HEK293T (cell line): ENCODE data around the gene NIFK.
"Not testable (repeated sequence)": the region's sequence is repeated elsewhere in the genome, so short reads cannot be mapped to it uniquely, and the experiment has no call there.

Experiments used
- CTCF ChIA-PET: fragments of 350-600 bp; formaldehyde crosslinking; extraction: SDS; loops from one replicate; lab custom pipeline; 2021; ENCODE audit warnings: antibody characterized with exemption, inconsistent platforms; lab: Yijun Ruan, JAX
- POLR2A ChIA-PET: fragments of 350-600 bp; formaldehyde crosslinking; extraction: SDS; loops from one replicate; lab custom pipeline; 2020; ENCODE audit warnings: antibody characterized with exemption, inconsistent platforms; lab: Yijun Ruan, JAX
- DNase-seq: peaks from one replicate; pipeline ENCODE4 v3.0.0; 2012; ENCODE audit warnings: mixed read lengths; ENCODE audit errors: extremely low spot score
- ARNT ChIP-seq: fragments of 450-650 bp; IDR thresholded peaks from 2 replicates; pipeline ENCODE4 v1.6.1; 2017; ENCODE audit warnings: mild to moderate bottlenecking
- BHLHE40 ChIP-seq: fragments of 450-650 bp; IDR thresholded peaks from 2 replicates; pipeline ENCODE4 v1.6.1; 2016; ENCODE audit warnings: mild to moderate bottlenecking, moderate library complexity, borderline replicate concordance
- CTBP1 ChIP-seq: fragments of 450-650 bp; IDR thresholded peaks from 2 replicates; pipeline ENCODE4 v1.6.1; 2016; ENCODE audit warnings: borderline replicate concordance
- ELF4 ChIP-seq: fragments of 450-650 bp; IDR thresholded peaks from 2 replicates; pipeline ENCODE4 v1.6.1; 2017; ENCODE audit warnings: antibody characterized with exemption
- FOXA1 ChIP-seq: fragments of 450-650 bp; IDR thresholded peaks from 2 replicates; pipeline ENCODE4 v1.6.1; 2016; ENCODE audit warnings: mild to moderate bottlenecking
- FOXK2 ChIP-seq: fragments of 450-650 bp; IDR thresholded peaks from 2 replicates; pipeline ENCODE4 v1.6.1; 2016; ENCODE audit warnings: mild to moderate bottlenecking
- FOXM1 ChIP-seq: fragments of 450-650 bp; IDR thresholded peaks from 2 replicates; pipeline ENCODE4 v1.6.1; 2017; ENCODE audit warnings: mild to moderate bottlenecking, borderline replicate concordance
- HDGF ChIP-seq: fragments of 450-650 bp; IDR thresholded peaks from 2 replicates; pipeline ENCODE4 v1.6.1; 2017; ENCODE audit warnings: antibody characterized with exemption, borderline replicate concordance
- L3MBTL2 ChIP-seq: fragments of 450-650 bp; conservative IDR thresholded peaks from 2 replicates; pipeline ENCODE4 v1.6.1; 2016; ENCODE audit warnings: mild to moderate bottlenecking
- LEF1 ChIP-seq: fragments of 450-650 bp; IDR thresholded peaks from 2 replicates; pipeline ENCODE4 v1.6.1; 2017; ENCODE audit warnings: mild to moderate bottlenecking, borderline replicate concordance
- NFRKB ChIP-seq: fragments of 450-650 bp; IDR thresholded peaks from 2 replicates; pipeline ENCODE4 v1.6.1; 2016; ENCODE audit warnings: mild to moderate bottlenecking, moderate library complexity
- SP1 ChIP-seq: fragments of 450-650 bp; IDR thresholded peaks from 2 replicates; pipeline ENCODE4 v1.6.1; 2017
- SUZ12 ChIP-seq: fragments of 450-650 bp; IDR thresholded peaks from 2 replicates; pipeline ENCODE4 v1.6.1; 2016; ENCODE audit warnings: mild to moderate bottlenecking
- TARDBP ChIP-seq: fragments of 450-650 bp; IDR thresholded peaks from 2 replicates; pipeline ENCODE4 v1.6.1; 2016
- ZNF384 ChIP-seq: fragments of 450-650 bp; IDR thresholded peaks from 2 replicates; pipeline ENCODE4 v1.6.1; 2016
- TF ChIP-seq, protein P1 (sequence below): fragments of 450-650 bp; IDR thresholded peaks from 2 replicates; pipeline ENCODE4 v1.6.1; 2016

Gene NIFK

DNA sequence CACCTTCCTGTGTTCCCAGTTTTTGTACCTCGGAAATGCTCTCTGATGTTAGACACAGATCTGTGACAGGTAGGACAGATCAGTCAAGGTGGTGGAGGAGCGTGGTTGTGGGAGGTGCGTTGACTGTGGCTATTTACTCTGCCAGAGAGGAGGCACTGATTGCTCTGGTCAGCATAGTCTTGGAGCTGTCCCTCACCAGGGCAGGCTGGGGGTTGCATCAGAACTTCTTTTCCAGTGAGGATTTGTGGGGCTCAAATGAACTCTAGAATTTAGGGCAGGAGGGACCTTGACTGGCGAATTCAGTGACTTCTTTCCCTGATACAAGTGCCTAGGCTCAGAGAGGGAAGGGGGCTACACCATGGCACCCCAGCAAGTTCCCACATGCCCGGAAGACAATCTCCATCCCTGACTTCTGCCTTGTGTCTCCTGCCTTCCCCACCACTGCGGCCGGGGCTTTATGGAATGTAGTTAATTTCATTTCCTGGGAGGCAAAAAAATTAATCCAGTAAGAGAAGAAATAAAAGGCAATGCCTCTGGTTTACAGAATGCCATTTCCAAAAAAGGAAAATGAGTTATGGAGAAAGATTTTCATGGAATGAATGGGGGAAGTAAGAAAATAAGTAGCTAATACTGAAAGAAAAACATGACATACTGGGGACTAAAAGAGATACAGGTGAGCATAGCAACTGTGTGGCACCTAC, 26.1 kb downstream of the NIFK start:
- POLR2A ChIA-PET, result no interaction called here
- no peak for TF ChIP-seq L3MBTL2
- TF ChIP-seq TARDBP, result no peak
- no peak for TF ChIP-seq FOXA1
- no peak for TF ChIP-seq ZNF384
- TF ChIP-seq LEF1, result no peak
- TF ChIP-seq FOXK2, result no peak
- CTCF ChIA-PET, result no interaction called here
- no peak for DNase-seq

DNA sequence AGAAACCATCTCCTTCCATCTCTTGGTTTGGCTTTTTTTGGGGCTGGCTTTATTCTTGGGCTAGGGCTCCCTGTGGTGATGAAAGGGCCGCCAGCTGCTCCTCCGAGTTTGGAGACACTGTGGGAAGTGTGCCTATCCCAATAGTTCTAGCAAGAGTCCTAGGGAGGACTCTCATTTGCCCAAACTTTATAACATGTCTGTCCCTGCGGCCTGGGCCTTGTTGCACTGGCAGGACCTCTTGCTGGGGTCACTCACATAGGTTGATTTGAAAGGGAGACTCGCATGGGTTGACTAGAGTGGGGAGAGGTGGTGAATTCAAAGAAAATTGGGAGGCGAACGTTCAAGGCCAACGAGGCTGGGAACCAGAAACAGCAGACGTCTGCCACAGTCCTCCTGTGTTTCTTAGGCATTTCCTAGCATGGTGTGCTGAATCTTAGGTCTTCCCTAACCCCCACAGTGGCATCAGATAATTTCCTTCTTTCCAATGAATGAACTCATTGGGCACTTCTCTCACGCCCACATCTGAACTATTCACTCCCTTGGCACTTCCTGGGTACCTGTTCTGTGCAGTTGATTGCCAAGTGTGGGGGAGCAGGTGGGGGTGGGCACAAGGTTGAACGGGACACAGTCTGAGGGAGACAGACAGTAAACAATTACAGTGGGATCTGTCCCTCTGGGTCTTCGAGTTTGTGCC, 26.8 kb downstream of the NIFK start:
- CTCF ChIA-PET, result no interaction called here
- POLR2A ChIA-PET, result no interaction called here
- TF ChIP-seq L3MBTL2 (no peak), ELF4 (no peak), CTBP1 (no peak), ARNT (no peak), TARDBP (no peak), SP1 (no peak), LEF1 (no peak), FOXA1 (no peak), FOXM1 (no peak), BHLHE40 (no peak)
- no peak for DNase-seq

DNA sequence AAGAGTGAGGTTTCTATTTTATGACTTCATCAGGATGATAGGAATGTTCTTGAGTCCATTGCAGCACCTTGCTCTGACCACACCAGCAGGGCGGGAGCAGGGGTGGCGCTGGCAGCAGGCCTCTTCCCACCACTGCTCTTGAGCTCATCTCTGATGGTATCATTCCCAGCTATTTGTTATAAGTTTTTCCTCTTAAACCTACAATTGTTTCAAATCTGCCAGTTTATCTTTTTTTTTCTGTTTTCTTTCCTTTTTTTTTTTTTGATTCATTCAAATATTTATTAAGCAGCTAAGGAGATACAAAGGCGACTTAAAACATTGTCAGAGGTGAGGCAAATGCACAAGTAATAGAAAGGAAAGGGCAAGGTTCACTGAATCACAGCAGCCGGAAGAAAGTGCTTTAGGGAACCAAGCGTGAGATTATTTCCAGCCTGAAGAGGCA, 28.7 kb downstream of the NIFK start:
- no peak for DNase-seq
- POLR2A ChIA-PET, result interaction anchor here (1.8 kb wide), 1 partner anchor 58 kb away, joined by 4 read pairs; the partner anchor contains the start of gene CLASP1

GRCh38 chr2:121707344-121707919, 29.2 kb downstream of the NIFK start:
- TF ChIP-seq TARDBP, result no peak
- TF ChIP-seq L3MBTL2, result no peak
- TF ChIP-seq, protein P1, sequence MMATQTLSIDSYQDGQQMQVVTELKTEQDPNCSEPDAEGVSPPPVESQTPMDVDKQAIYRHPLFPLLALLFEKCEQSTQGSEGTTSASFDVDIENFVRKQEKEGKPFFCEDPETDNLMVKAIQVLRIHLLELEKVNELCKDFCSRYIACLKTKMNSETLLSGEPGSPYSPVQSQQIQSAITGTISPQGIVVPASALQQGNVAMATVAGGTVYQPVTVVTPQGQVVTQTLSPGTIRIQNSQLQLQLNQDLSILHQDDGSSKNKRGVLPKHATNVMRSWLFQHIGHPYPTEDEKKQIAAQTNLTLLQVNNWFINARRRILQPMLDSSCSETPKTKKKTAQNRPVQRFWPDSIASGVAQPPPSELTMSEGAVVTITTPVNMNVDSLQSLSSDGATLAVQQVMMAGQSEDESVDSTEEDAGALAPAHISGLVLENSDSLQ, result no peak
- no peak for TF ChIP-seq BHLHE40
- no peak for TF ChIP-seq LEF1
- TF ChIP-seq SUZ12, result no peak
- TF ChIP-seq FOXA1, result no peak
- no peak for TF ChIP-seq FOXM1
- TF ChIP-seq ELF4, result no peak
- no peak for TF ChIP-seq NFRKB
- no peak for TF ChIP-seq ZNF384
- TF ChIP-seq HDGF, result no peak
- no peak for TF ChIP-seq FOXK2
- TF ChIP-seq SP1, result no peak
- no peak for TF ChIP-seq ARNT
- no peak for TF ChIP-seq CTBP1
- ChIA-PET POLR2A (interaction anchor here (1.8 kb wide), 1 partner anchor 58 kb away, joined by 4 read pairs; the partner anchor contains the start of gene CLASP1), CTCF (no interaction called here)
- no peak for DNase-seq

More for the DNA sequence above, 28.7 kb downstream of the NIFK start:
- CTCF ChIA-PET, result no interaction called here
- TF ChIP-seq SUZ12 (no peak), FOXA1 (no peak), NFRKB (no peak), TARDBP (no peak), ELF4 (no peak), L3MBTL2 (no peak), CTBP1 (no peak), BHLHE40 (no peak), SP1 (no peak)

DNA sequence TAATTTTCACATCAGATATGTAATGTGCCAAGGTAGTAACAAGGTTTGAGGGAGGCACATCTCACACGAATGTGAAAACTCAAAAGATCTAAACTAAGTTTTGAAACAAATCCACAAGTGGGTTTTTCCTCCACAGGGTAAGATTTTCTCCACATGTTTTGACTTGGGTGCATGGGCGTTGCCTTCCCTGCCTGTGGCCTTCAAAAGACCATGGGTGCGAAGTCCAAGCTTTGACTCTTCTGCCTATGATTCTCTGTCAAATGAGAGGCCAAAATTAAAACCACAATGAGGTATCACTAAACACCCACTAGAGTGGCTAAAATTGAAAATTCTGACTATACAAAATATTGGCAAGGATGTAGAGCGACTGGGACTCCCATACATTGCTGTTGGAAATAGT, 30.7 kb downstream of the NIFK start:
- TF ChIP-seq FOXM1 (no peak), SP1 (no peak), CTBP1 (no peak), ARNT (no peak), HDGF (no peak), FOXA1 (no peak), L3MBTL2 (no peak), FOXK2 (no peak), LEF1 (no peak), BHLHE40 (no peak), NFRKB (no peak), SUZ12 (no peak), ZNF384 (no peak), TARDBP (no peak), ELF4 (no peak)
- TF ChIP-seq, protein P1, result no peak
- ChIA-PET CTCF (no interaction called here), POLR2A (no interaction called here)

DNA sequence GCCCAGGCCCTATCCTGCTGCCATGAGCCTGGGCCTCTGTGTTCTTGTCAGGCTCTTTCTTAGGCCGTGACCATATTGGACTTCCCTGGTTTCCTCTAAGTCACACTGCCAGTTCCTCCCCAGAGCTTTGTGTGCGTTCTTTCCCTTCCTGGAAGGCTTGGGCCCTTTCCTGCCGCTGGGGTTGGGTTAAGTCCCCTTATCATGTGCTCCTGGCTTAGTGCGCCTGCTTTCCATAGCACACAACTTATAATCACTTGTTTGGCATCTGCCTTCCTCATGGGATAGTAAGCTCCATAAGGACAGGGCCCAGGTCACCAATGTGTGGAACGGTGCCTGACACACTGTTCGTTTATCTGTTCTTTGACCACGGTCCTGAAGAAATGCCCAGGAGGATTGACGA, 31.3 kb downstream of the NIFK start:
- DNase-seq, result no peak
- CTCF ChIA-PET, result no interaction called here
- POLR2A ChIA-PET, result no interaction called here
- no peak for TF ChIP-seq CTBP1
- no peak for TF ChIP-seq SP1
- TF ChIP-seq L3MBTL2, result no peak
- TF ChIP-seq SUZ12, result no peak
- no peak for TF ChIP-seq LEF1
- TF ChIP-seq BHLHE40, result no peak

More for the DNA sequence above, 30.7 kb downstream of the NIFK start:
- no peak for DNase-seq

GRCh38 chr2:121701761-121702160, 34.9 kb downstream of the NIFK start:
- CTCF ChIA-PET, DNase-seq: not testable (repeated sequence)
- POLR2A ChIA-PET, result interaction anchor here (1.1 kb wide), 1 partner anchor 53 kb away, joined by 3 read pairs; no protein-coding TSS in a partner anchor
